A673 (cell line): ENCODE data around the gene SLC9A5. TPM values are rescaled to one million over a fixed set of nuclear protein-coding genes. Genes with fewer than 3 reads are reported as not detected.
A peak's percentile ranks its signal among the peaks of the same experiment; 100 is the strongest.

Experiments
- BruUV-seq: library from RNA; stranded (reverse); fragments of 400-500 nt; replicated peaks from 2 replicates; lab custom pipeline; 2021; lab: Mats Ljungman, UMichigan
- CTCF ChIA-PET: fragments of 300-600 bp; sonication (Branson Sonifier 250); formaldehyde crosslinking; loops from one replicate; lab custom pipeline; 2022; ENCODE audit warnings: antibody characterized with exemption; lab: Charles Lee
- POLR2A ChIA-PET: fragments of 300-600 bp; sonication (Branson Sonifier 250); formaldehyde crosslinking; loops from one replicate; lab custom pipeline; 2022; ENCODE audit warnings: antibody characterized with exemption; ENCODE audit not compliant: low non-redundant PET; lab: Charles Lee
- DNase-seq: peaks from one replicate; pipeline ENCODE4 v3.0.0-alpha.2; 2015; ENCODE audit warnings: low spot score
- H3K27ac ChIP-seq: fragments of 200-600 bp; sonication (generic); 2 replicates; pipeline ENCODE4 v1.5.1; 2016; ENCODE audit warnings: mixed run types, low read depth, mild to moderate bottlenecking, mixed read lengths, antibody characterized with exemption, low read length; ENCODE audit not compliant: poor library complexity, severe bottlenecking
- H3K27me3 ChIP-seq: fragments of 200-600 bp; sonication (generic); replicated peaks from 2 replicates; pipeline ENCODE4 v1.6.1; 2017; ENCODE audit warnings: mixed run types, low read depth, mild to moderate bottlenecking, mixed read lengths, antibody characterized with exemption, low read length; ENCODE audit not compliant: insufficient read depth, poor library complexity
- H3K36me3 ChIP-seq: fragments of 200-600 bp; sonication (generic); 2 replicates; pipeline ENCODE4 v1.6.1; 2016; ENCODE audit warnings: mixed run types, mild to moderate bottlenecking, mixed read lengths, antibody characterized with exemption, low read length; ENCODE audit not compliant: insufficient read depth, poor library complexity, severe bottlenecking
- H3K4me1 ChIP-seq: fragments of 200-600 bp; sonication (generic); 2 replicates; pipeline ENCODE4 v1.6.1; 2017; ENCODE audit warnings: mixed run types, mild to moderate bottlenecking, mixed read lengths, antibody characterized with exemption, low read length; ENCODE audit not compliant: insufficient read depth, poor library complexity, severe bottlenecking
- H3K4me3 ChIP-seq: fragments of 200-600 bp; sonication (generic); 2 replicates; pipeline ENCODE4 v1.5.1; 2016; ENCODE audit warnings: low read depth, mixed run types, mild to moderate bottlenecking, mixed read lengths, low read length; ENCODE audit not compliant: poor library complexity, severe bottlenecking
- H3K9me3 ChIP-seq: fragments of 200-600 bp; sonication (generic); 2 replicates; pipeline ENCODE4 v1.6.1; 2016; ENCODE audit warnings: mixed run types, low read depth, mild to moderate bottlenecking, mixed read lengths, antibody characterized with exemption, low read length; ENCODE audit not compliant: poor library complexity, severe bottlenecking
- EZH2 ChIP-seq: fragments of 200-600 bp; sonication (generic); IDR thresholded peaks from 2 replicates; pipeline ENCODE4 v1.6.1; 2017; ENCODE audit warnings: borderline replicate concordance, low read depth, mild to moderate bottlenecking, mixed read lengths, antibody characterized with exemption, low read length; ENCODE audit not compliant: poor library complexity, severe bottlenecking
- intact Hi-C: fragments of 100-400 bp; cut with micrococcal nuclease; formaldehyde crosslinking; loops from one replicate; pipeline ENCODE4 v1.10.0; 2022; ENCODE audit not compliant: unreplicated experiment
- total RNA-seq: library from RNA; stranded (reverse); gene quantifications from 2 replicates; pipeline ENCODE4 v1.2.3, GENCODE V29; 2021
- TF ChIP-seq, protein P1 (sequence below): fragments of 300-800, 200-600 bp; sonication (generic); conservative IDR thresholded peaks from 2 replicates; pipeline ENCODE4 v1.5.1; 2017; ENCODE audit warnings: low read depth, mild to moderate bottlenecking, antibody characterized with exemption, low read length, moderate library complexity, mixed read lengths

The SLC9A5 gene
- total RNA-seq, 1 experiment from 2014 or later, result 2.4 TPM

DNA sequence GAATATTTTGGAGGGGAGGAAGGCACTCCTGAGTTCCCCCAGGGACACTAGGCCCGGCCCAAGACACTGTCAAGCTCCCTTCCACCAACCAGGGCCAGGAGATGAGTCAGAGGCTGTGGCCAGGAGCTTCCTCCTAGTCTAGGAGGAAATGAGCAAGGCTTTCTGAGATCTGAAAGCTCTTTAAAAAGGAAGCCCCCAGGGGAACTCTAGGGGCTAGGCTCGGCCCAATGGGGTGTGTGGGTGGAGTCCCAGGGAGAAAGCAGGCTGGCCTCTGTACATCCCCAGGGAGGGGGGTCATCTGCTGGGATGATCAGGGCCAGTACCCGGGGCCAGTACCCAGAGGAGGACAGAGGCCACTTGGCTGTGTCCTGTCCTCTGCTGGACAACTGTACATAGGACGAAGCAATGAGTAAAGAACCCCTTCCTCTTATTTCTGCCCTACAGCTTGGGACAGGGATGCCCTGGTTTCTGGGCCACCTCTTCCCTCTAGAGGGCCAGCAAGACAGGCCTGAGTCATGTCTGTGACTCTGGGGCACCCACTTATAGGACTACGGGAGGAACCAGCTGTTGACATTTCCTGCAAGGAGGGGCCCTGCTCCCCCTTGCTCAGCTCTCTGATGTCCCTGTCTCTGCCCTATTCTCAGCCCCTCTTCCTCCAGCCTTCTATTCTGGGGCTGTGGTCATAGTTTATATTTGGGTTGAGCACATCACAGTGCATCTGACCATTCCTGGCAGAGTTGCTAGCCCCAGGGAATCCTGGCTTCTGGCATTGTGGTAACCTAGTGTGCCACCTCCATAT lies 4.2 kb upstream of the SLC9A5 start:
- DNase-seq, result peak; percentile 95
- H3K9me3 ChIP-seq, result no peaks in the 10 kb centered on the region
- peaks cover 67% of the 10 kb centered on the region for H3K4me1 ChIP-seq
- H3K27ac ChIP-seq, result peak overlapping the region; percentile 79
- TF ChIP-seq EZH2, result no peak
- TF ChIP-seq, protein P1, sequence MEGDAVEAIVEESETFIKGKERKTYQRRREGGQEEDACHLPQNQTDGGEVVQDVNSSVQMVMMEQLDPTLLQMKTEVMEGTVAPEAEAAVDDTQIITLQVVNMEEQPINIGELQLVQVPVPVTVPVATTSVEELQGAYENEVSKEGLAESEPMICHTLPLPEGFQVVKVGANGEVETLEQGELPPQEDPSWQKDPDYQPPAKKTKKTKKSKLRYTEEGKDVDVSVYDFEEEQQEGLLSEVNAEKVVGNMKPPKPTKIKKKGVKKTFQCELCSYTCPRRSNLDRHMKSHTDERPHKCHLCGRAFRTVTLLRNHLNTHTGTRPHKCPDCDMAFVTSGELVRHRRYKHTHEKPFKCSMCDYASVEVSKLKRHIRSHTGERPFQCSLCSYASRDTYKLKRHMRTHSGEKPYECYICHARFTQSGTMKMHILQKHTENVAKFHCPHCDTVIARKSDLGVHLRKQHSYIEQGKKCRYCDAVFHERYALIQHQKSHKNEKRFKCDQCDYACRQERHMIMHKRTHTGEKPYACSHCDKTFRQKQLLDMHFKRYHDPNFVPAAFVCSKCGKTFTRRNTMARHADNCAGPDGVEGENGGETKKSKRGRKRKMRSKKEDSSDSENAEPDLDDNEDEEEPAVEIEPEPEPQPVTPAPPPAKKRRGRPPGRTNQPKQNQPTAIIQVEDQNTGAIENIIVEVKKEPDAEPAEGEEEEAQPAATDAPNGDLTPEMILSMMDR, result no peak
- CTCF ChIA-PET, result interaction anchor here (0.5 to 1.1 kb wide), 4 partner anchors 44 to 287 kb away, joined by 3 to 8 read pairs (median 6); no protein-coding TSS in a partner anchor
- no peaks in the 10 kb centered on the region for H3K36me3 ChIP-seq
- intact Hi-C loops, result no loop called here
- no peaks in the 10 kb centered on the region for H3K27me3 ChIP-seq
- H3K4me3 ChIP-seq, result no peak overlapping the region
- POLR2A ChIA-PET, result interaction anchor here (0.6 kb wide), 1 partner anchor 266 kb away, joined by 4 read pairs; no protein-coding TSS in a partner anchor
- BruUV-seq, result no TSS peak

DNA sequence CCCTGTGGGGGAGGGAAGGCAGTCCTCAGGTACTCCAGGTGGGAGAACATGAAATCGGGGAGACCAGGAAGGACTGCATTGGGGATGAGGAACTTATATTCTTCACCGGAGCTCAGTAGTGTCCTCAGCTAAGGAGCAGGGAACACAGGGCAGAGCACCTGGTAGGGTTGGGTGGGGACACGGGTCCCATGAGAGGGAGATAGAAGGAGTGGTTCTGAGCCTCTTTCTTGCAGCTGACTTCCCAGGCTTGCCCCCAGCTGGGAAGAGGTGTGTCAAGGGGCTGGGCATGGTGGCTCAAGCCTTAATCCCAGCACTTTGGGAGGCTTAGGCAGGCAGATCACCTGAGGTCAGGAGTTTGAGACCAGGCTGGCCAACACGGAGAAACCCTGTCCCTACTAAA lies 3.6 kb upstream of the SLC9A5 start:
- TF ChIP-seq, protein P1, result no peak
- no peak for TF ChIP-seq EZH2
- BruUV-seq, result TSS peak; percentile 21
- Histone ChIP-seq H3K4me1 (peaks cover 73% of the 10 kb centered on the region), H3K4me3 (no peak overlapping the region), H3K9me3 (no peaks in the 10 kb centered on the region), H3K27ac (peak overlapping the region; percentile 79), H3K27me3 (no peaks in the 10 kb centered on the region), H3K36me3 (no peaks in the 10 kb centered on the region)
- ChIA-PET CTCF (interaction anchor here (1.1 kb wide), 1 partner anchor 60 kb away, joined by 3 read pairs; no protein-coding TSS in a partner anchor), POLR2A (no interaction called here)
- no peak for DNase-seq
- intact Hi-C loops, result no loop called here

DNA sequence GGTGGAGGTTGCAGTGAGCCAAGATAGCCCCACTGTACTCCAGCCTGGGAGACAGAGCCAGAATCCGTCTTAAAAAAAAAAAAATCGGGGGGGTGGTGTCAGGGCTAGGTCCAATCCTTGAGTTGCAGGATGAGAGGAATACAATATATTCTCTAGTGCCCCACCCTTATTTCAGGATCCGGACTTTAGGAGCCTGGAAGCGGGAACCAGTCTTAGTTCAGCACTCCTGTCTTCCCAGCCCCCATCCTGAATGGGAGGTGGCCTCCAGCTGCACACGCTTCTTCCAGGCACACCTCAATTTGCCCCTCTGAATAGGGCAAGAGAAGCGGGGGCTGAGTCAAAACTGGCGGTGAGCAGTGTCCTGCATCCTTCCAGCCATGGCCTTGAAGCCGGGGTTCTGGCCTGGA lies 3.1 kb upstream of the SLC9A5 start:
- Histone ChIP-seq H3K4me1 (peaks cover 72% of the 10 kb centered on the region), H3K9me3 (no peaks in the 10 kb centered on the region), H3K27me3 (no peaks in the 10 kb centered on the region), H3K4me3 (peak overlapping the region; percentile 90), H3K27ac (peak overlapping the region; percentile 79), H3K36me3 (no peaks in the 10 kb centered on the region)
- CTCF ChIA-PET, result interaction anchor here (0.5 kb wide), 1 partner anchor 93 kb away, joined by 3 read pairs; no protein-coding TSS in a partner anchor
- POLR2A ChIA-PET, result no interaction called here
- DNase-seq, result peak; percentile 62
- TF ChIP-seq, protein P1, result no peak
- no peak for TF ChIP-seq EZH2
- BruUV-seq, result no TSS peak
- intact Hi-C loops, result no loop called here
